Activated T-cell treated with anti-CD3 and anti-CD28 coated beads for 24 hours (primary cell): ENCODE measurements around the gene KRT32.

Experiments
- DNase-seq: peaks from one replicate; pipeline ENCODE4 v3.0.0-alpha.2; 2020; ENCODE audit warnings: low read depth

Gene KRT32

DNA sequence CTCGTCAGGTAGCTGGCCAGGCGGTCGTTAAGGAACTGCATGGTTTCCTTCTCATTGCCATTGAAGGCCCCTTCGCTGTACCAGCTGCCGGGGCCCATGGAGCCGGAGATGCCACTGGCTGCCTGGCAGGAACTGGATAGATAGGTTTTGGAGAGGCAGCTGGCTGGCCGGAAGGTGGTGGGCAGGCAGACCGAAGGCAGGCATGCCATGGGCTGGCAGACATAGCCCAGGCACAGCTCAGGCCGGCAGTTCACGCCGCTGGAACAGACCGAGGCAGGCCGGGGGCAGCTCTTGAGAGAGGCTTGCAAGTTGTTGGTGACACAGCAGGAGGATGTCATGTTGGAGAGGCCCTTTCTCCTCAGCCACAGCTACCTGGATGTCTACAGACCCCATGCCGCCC lies at the start of gene KRT32:
TSS of gene KRT32 (minus strand) at position 399 of the 400 bp plus-strand sequence. CDS start at position 338, 61 bp downstream.
- DNase-seq = no peak

DNA sequence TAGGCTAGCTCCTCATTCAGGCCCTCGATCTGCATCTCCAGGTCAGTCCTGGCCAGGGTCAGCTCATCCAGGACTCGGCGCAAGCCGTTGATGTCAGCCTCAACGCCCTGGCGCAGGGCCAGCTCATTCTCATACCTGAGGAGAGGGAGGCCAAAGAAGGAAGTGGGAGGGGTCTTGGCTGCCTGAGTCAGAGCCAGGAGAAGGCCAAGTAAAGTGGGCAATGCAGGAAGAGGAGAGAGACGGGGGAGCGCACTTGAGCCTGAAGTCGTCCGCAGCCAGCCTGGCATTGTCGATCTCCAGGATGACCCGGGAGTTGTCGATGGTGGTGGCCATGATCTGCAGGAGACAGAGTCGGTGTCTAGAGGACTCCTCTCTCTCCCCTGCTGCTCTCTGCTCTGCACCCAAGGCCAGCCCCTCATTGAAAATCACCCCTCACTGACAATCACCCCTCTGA lies 49.7 kb upstream of the KRT32 start:
- DNase-seq = no peak

DNA sequence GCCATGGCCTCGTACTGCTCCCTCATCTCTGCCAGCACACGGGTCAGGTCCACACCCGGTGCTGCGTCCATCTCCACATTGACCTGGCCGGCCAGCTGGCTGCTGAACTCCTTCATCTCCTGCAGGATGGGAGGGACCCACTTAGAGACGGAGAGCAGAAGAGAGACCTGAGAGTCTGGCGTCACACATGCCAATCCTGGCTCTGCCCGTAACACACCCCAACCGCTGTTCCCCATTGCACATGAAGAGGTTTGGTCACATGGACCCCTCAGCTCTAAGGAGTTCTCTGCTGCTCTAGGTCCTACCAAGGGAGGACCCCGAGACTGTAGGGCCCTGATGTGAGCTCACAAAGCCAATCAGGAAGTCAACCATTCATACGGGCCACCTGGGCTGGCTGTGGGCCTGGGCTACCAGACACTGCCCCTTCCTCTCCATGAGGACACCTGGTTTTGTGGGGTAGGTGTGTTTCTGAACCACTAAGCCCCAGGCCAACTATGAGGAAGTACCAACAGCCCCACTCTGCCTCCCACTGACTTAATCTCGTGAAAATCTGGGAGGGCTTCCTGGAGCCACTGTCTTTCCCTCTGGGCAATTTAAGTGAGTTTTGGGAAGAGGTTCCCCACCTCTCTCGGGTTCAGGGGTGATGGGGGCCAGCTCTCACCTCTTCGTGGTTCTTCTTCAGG lies 49.1 kb upstream of the KRT32 start:
- DNase-seq = no peak

DNA sequence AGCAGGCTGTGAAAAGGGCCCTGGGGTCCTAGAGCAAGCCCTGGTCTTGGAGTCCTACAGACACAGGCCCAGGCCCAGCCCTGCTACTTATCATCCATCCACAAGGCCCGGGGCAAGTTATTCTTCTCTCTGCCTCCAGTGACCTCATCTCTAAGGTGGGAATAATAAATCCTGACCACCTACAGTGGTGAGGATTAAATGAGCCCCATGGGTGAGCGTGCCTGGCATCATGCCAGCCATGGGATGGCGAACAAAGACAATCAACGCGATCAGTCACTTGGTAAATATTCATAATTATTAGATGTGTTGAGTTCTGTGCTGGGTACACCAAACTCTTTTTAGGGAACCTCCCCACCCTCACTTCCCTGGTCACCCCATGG lies 46.0 kb upstream of the KRT32 start:
- DNase-seq = no peak

DNA sequence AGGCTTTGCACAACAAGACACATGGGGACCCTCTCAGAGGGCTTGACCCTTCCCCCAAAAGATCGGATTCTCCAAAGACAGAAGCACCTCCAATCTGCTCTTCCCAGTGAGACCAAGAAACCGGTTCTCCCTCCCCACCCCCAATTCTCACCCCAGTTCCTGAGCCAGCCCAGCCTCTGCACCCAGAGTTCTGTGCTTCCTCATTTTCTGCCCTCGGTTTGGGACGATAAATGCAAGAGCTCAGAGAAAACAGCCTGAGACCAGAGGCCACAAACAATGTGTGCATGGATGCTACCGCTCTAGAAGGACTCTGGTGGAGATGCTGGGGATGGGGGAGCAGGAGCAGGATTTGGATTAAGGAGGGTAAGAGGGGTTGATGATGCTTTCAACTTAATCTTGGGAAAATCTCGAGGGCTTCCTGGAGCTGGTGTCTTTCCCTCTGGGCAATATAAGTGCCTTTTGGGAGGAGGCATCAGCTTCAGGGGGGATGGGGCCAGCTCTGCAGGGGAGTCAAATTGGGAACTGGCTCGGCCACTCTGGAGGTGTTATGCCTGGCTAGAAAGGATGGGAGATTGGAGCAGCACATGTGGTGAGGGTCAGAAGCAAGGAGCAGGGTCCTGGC lies 45.5 kb upstream of the KRT32 start:
- DNase-seq = no peak

DNA sequence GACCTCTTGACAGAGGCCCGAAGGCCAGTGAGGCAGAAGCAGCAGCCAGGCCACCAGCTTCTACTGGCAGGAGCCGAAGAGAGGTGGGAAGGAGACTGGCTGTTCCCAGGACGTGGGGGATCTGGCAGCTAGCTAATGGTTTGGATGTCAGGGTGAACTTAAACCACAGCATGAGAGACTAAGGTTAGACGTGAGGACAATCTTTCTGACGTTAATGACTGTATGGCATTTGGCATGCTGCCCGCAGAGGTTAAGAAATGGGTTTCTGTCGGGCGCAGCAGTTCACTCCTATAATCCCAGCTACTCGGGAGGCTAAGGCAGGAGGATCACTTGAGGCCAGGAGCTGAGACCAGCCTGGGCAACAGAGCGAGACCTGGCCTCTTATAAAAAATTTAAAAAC lies 44.5 kb upstream of the KRT32 start:
- no peak for DNase-seq

DNA sequence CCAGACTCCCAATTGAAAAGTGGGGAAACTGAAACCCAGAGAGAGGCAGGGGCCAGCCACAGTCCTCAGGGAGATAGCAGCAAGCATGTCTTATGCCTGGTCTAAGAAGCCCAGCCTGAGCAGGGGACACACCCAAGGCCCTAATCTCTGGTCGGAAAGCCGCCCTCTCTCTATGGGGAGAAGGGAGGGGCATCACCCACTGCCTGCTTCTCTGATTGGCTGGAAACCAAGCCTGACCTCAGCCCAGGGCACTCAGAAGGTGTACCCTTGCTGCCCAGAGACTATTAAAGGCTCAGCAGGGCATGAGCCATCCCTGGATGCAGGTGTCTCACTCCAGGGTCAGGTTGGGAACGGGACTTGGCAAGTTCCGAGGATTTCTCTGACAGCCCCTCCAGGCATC lies 43.9 kb upstream of the KRT32 start:
- no peak for DNase-seq

DNA sequence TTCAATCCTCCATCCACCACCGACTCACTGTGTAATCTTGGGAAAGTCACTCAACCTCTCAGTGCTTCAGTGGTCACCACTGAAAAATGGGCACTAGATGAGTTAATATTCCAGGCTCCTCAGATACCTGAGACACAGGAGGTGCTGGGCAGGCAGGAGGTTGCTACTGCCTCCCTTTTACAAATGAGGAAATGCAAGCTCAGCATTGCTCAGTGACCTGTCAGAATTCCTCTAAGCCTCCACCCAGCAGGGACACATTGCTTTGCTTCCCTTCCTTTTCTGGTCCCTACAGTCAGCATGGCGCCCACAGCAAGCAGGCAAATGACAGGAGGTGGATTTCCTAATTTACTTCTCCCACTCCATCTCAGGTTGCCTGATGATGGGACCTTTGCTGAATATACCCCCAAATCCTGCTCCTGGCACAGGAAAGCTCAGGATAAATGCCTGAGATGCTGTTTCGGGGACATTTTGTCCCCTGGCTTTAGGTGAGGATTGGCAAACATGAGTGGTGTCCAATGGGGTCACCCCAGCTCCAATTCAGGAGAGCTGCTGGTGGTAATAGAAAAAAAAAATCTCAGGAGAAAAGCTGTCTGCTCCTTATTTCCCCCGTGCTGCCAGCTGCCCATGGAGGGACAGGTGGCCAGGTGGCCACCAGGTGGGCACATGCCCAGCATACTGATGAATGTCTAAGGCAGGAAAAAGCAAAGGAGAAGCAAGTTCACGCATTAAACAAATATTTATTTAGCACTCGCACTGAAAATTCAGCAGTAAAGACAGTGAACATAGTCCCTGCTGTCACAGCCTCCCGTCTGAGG lies 43.3 kb upstream of the KRT32 start:
- no peak for DNase-seq

DNA sequence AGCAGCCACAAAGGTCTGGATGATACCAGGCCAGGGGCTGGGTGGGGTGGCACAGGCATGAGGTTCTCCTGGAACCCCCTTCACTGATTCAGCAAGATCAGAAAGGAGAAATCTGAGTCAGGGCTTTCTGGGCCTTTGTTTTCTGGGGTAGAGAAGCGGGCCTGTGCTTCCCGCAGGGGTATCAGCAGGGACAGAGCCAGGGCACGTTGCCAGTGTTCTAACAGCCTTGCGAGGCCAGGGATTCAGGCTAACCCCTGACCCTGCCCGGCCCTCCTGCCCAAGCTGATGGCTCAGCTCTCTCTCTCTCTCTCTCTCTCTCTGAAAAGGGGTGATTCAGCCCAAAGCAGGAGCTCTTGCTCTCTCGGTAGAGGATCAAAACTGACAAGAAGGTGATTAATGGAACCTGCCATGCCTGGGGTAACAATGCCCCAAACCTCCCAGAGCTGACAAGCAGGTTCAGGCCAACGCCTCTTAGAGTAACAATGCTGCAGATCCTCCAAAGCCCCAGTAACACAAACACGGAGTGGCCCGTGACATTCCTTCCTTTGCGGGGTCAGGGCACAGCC lies 40.2 kb upstream of the KRT32 start:
- no peak for DNase-seq

DNA sequence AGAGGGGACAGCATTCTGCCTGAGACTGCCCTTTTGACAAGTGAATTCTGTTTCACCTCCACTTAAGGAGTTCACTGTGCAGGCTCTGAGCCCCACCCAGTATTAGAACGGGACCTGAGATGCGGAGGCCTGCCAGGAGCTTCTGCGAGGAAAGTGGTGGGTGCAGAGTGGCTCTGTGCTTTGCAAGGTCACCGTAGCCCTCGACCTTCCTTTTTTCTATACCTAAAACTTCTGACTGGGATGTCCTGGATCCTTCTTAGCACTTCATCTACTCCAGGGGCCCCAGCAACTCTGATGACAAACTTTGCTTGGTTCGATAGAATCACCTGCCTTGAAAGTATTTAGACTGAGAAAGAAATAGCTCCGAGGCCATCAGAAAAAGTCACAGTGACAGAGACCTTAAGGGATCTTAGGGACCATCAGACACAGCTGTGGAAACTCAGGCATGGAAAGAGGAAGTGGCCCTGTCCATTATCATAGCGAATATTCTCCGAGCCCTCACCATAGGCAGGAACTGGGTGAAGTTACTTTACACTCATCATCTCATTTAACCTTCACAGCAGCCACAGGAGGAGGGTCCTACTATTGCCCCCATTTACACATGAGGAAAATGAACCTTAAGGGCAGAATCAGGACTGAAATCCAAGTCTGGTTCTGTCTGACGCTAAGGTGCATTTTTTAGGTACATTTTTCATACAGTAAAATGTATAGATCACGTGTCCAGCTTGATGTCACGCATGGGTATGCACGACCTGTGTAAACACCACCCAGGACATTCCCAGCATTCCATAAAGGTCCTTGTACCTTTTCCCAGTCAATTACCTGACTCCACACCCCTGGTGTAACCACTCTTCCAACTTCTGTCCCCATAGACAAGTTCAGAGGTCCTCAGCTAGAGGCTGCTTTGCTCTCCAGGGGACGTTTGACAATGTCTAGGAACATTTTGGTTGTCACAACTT lies 38.9 kb upstream of the KRT32 start:
- DNase-seq = no peak

DNA sequence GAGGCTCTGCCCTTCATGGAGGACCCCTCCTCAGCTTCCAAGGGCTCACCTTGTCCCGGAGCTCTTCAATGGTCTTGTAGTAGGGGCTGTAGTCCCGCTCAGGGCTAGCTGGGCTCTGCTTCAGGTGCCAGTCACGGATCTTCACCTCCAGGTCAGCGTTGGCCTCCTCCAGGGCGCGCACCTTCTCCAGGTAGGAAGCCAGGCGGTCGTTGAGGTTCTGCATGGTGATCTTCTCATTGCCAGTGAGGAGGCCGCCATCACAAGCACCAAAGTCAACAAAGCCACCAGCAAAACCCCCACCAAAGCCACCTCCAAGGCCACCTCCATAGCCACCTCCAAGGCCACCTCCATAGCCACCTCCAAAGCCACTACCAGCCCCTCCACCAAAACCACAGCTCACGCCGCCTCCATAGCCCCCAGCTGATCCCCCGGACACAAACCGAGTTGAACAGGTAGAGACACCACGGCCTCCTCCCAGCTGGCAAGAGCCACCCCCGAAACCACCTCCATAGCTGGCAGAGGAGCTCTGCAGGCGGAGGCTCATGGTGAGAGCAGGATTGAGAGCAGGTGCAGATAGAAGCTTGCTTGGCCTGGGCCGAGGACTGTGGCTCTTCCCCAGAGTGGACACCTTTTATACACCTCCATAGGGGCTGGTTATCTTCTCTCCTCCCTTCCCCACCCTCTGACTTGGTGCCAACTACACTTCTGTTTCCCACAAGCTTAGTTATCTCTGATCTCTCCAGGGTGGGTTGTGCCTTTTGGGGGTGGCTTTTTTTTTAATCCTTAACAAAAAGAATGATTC lies 38.0 kb upstream of the KRT32 start, which contains the start of gene KRT13:
TSS of gene KRT13 (minus strand) at position 606 of the 802 bp plus-strand sequence. CDS start at position 544, 62 bp downstream.
- no peak for DNase-seq

DNA sequence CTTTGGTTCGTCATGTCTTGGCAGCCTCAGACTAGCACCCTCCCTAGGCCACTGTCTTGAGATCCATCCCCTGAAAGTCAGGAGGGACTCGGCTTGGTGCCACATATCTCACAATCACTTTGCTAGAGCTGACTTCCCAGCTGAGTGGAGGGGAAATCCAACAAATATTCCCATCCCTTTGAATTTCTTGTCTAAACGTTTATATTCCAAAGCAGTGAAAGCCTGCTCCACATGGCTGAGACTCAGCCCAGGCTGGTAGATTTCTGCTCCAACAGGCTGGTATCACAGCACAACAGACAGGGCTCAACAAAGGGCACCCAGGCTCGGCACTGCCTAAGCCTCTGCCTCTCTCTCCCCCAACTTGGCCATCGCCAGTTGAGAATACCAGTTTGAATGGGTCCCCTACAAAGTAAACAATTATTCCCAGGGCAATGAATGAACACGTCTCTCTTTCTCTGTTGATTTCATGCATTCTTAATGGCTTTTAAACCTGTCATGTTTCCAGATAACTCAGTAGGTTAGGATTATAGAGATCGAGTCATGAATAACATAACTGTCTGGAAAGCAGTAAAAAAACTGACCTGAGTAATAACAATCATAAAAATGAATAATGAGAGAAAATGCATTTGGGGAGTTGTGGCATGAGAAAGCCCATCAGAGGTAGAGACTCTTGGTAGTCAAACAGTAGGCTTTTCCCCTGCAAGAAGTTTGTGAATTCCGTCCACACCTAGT lies 37.2 kb upstream of the KRT32 start:
- DNase-seq = no peak

DNA sequence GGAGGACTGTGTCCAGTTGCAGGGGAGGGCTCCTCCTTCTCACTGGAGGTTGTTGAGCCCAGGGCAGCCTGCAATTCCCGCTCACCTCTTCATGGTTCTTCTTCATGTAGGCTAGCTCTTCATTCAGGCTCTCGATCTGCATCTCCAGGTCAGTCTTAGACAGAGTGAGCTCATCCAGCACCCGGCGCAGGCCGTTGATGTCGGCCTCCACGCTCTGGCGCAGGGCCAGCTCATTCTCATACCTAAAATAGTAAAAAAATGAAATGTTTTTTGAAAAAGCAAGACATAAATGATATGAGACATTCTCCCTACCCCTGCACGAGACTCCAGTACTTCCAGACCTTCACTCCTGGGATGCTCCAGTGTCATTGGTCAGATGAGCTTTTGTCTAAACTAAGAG lies 36.0 kb upstream of the KRT32 start:
- no peak for DNase-seq

DNA sequence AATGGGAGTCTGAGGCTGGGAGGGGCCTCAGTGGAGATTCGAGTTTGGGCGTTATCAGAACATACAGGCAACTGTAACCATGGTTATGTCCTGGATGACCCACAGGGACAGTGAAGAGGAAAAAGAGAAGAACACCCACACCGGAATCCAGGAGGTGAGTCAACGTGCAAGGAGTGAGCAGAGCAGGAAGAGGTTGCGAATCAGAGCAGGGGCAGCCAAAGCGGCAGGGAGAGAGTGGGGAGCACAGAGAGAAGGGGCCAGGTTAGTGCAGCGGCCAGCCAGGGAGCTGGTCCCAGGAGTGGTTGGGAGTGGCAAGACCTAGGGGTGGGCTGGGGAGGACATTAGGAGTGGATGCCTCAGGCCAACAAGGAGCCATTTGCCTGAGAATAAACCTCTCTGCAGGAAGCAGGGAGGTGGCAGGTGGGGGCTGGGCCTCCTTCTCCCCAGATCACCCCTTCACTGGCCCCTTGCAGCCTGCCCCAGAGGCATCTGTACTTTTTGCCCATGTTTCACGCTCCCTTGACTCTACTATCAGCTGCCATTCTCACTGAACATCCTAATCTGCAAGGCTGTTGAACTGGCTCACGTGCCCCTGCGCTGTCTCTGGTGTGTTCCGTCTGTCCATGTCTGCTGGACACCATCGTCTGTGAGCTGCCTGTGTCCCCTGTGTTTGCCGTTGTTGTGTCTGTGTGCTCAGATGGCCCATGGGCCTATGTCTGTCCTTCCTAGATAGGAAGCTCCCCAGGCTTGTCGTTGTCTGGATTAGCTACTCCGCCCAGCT lies 33.1 kb upstream of the KRT32 start:
- no peak for DNase-seq

DNA sequence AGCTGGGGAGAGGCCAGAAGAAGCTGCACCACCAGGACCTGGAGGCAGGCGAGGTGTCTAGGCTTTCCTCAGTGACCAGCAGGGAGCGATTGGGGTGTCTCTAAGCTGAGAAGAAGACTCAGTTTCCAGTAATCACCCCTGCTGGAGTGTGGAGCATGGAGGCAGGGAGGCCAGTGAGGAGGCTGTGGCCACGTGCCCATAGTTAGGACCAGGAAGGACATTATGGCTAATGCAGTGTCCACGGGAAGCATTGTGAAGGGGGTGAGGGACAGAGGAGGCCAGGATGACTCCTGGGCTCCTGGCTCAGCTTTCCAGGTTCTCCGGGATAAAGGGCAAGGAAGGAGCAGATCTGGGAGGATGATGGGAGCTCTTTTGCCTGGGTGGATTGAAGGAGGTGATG lies 32.5 kb upstream of the KRT32 start:
- no peak for DNase-seq

DNA sequence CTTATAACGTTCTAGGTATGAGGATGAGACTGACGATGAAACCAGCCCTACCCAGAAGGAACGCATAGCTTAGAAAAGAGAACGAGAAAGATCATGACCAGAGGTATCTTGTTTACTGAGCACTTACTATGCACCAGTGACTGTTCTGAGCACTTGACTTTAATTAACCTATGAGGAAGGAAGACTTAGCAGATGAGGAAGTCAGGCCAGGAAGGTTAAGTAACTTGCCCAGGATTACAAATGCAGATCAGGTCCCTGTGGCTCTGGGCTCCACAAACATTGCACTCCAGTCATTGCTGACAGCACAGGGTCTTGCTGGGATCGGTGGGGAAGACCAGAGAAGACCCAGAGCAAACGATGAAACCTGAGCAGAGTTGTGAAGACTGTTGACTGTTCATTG lies 31.1 kb upstream of the KRT32 start:
- no peak for DNase-seq

DNA sequence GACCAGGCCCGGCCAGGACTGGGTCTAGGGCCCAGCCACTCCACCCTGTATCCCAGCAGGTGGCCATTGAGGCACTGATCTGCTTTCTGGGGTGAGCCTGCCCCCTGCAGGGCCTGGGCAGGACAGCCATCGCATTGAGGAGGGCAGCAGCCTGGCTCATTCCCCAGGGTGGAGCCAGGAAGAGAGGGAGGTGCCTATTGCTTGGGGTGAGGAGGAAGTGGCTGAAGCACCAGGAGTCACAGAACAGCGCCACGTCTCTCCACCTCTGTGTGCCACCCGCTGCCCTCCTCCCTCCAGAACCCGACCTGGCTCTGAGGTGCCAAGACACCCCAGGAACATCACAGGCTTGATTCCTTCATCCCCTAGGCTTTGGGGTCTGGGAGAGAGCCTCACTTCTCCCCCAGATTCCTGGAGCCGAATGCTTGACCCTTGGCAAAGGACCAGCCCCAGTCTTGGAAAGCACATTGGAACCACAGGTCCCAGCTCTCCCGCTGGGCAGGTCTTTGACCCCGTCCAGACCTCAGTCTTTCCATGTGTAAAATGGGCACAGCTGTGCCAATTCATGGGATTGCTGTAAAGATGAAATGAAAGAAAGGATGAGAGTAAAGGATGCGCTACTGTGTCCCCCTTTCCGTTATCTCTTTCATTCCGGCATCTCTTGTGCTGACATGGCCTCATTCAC lies 29.8 kb upstream of the KRT32 start:
- peak; percentile 56 for DNase-seq

DNA sequence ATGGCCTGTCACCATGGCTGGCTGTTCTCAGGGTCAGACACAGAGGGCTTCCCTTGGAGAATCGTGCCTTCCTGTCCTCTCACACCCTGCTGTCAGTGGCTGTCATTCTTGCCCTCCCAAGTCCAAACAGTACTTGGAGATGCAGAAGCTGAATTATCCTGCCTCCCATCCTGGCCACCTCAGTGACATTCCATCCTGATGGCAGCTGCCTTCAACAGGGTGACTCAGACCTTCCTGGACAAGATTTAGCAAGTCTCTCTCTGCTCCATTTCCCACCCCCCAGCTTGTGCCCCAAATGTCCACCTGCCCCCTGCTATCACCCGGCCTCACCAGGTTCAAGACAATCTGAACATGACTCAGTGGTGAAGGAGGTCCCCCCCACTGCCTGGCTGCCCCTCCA lies 27.3 kb upstream of the KRT32 start:
- no peak for DNase-seq

DNA sequence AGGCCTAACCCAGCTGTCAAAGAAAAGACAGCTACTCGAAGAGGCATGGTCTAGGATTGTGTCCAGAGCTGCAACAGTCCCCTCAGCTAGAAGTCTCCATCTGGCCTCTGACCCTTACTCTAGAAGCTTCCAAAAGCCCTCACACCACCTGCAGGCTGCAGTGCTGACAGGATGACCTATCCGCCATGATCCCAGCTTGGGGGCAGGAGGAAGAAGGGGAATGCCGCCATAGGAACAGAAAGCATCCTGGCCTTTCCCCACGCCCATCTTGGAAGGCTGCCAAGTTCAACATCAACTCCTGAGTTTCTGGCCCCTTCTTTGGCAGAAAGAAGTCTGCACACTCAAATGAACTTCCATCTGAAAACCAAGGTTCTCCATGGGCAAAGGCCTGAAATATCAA lies 25.6 kb upstream of the KRT32 start:
- no peak for DNase-seq
